ENCODE results near the gene FYB2.

The FYB2 gene

GRCh38 chr1:56859287-56859686, 40.1 kb upstream of the FYB2 start:
- Histone ChIP-seq H3F3A (ENCODE audit: insufficient read depth) (no peaks in the 10 kb centered on the region), H3K4me2 (ENCODE audit: low read depth, low read length, poor library complexity, severe bottlenecking) (no peak overlapping the region), H3K36me3 (ENCODE audit: low read length) (no peaks in the 10 kb centered on the region), H3K27ac (ENCODE audit: low read depth, low read length) (no peak overlapping the region), H4K20me1 (ENCODE audit: low read depth, low read length) (no peaks in the 10 kb centered on the region), H3K9me2 (replicated peaks; ENCODE audit: insufficient read depth, low read length) (no peaks in the 10 kb centered on the region), H2AFZ (ENCODE audit: low read depth, low read length, severe bottlenecking) (no peak overlapping the region), H3K9ac (ENCODE audit: low read length) (no peak overlapping the region), H3K79me2 (ENCODE audit: insufficient read depth, low read length) (no peaks in the 10 kb centered on the region), H3K4me3 (ENCODE audit: insufficient read depth, low read length, poor library complexity, severe bottlenecking) (no peak overlapping the region), H3K27me3 (ENCODE audit: low read length) (no peaks in the 10 kb centered on the region), H3K9me3 (ENCODE audit: insufficient read depth, low read length) (no peaks in the 10 kb centered on the region)
- TF ChIP-seq CTCF (IDR thresholded peaks at IDR 0.05; ENCODE audit: insufficient read depth, low read length, poor library complexity, severe bottlenecking) (no peak), EZH2phosphoT487 (conservative IDR thresholded peaks at IDR 0.05; ENCODE audit: low read length) (no peak)

GRCh38 chr1:56856186-56856585, 37.0 kb upstream of the FYB2 start:
- H4K20me1 ChIP-seq (ENCODE audit: low read depth, low read length) = no peaks in the 10 kb centered on the region
- no peak overlapping the region for H2AFZ ChIP-seq (ENCODE audit: low read depth, low read length, severe bottlenecking)
- H3K9ac ChIP-seq (ENCODE audit: low read length) = no peak overlapping the region
- H3K9me2 ChIP-seq (replicated peaks; ENCODE audit: insufficient read depth, low read length) = peaks cover 1% of the 10 kb centered on the region; the same call in 1 of the 2 replicates
- H3K27ac ChIP-seq (ENCODE audit: low read depth, low read length) = no peak overlapping the region
- no peaks in the 10 kb centered on the region for H3K36me3 ChIP-seq (ENCODE audit: low read length)
- no peaks in the 10 kb centered on the region for H3K27me3 ChIP-seq (ENCODE audit: low read length)
- no peak overlapping the region for H3K4me3 ChIP-seq (ENCODE audit: insufficient read depth, low read length, poor library complexity, severe bottlenecking)
- H3F3A ChIP-seq (ENCODE audit: insufficient read depth) = no peaks in the 10 kb centered on the region
- no peaks in the 10 kb centered on the region for H3K79me2 ChIP-seq (ENCODE audit: insufficient read depth, low read length)
- no peak for TF ChIP-seq EZH2phosphoT487 (conservative IDR thresholded peaks at IDR 0.05; ENCODE audit: low read length)
- no peak for TF ChIP-seq CTCF (IDR thresholded peaks at IDR 0.05; ENCODE audit: insufficient read depth, low read length, poor library complexity, severe bottlenecking)
- H3K9me3 ChIP-seq (ENCODE audit: insufficient read depth, low read length) = no peaks in the 10 kb centered on the region
- H3K4me2 ChIP-seq (ENCODE audit: low read depth, low read length, poor library complexity, severe bottlenecking) = no peak overlapping the region

- Histone ChIP-seq H3K27me3 (ENCODE audit: low read length) (no peaks in the 10 kb centered on the region), H3K9me2 (replicated peaks; ENCODE audit: insufficient read depth, low read length) (peaks cover 5% of the 10 kb centered on the region), H4K20me1 (ENCODE audit: low read depth, low read length) (no peaks in the 10 kb centered on the region), H3K27ac (ENCODE audit: low read depth, low read length) (no peak overlapping the region), H3K4me2 (ENCODE audit: low read depth, low read length, poor library complexity, severe bottlenecking) (no peak overlapping the region), H3K4me3 (ENCODE audit: insufficient read depth, low read length, poor library complexity, severe bottlenecking) (no peak overlapping the region), H3K9me3 (ENCODE audit: insufficient read depth, low read length) (no peaks in the 10 kb centered on the region), H3F3A (ENCODE audit: insufficient read depth) (no peaks in the 10 kb centered on the region), H3K36me3 (ENCODE audit: low read length) (no peaks in the 10 kb centered on the region), H3K79me2 (ENCODE audit: insufficient read depth, low read length) (no peaks in the 10 kb centered on the region), H2AFZ (ENCODE audit: low read depth, low read length, severe bottlenecking) (no peak overlapping the region), H3K9ac (ENCODE audit: low read length) (no peak overlapping the region)
- TF ChIP-seq CTCF (IDR thresholded peaks at IDR 0.05; ENCODE audit: insufficient read depth, low read length, poor library complexity, severe bottlenecking) (no peak), EZH2phosphoT487 (conservative IDR thresholded peaks at IDR 0.05; ENCODE audit: low read length) (no peak)
These were observed 36.0 kb upstream of the FYB2 start for GRCh38 chr1:56855190-56855589.

Measured in SU-DHL-6 (cell line).